ENCODE data around the gene BSPRY. TPM values are rescaled to one million over a fixed set of nuclear protein-coding genes. Genes with fewer than 3 reads are reported as not detected.
"Not testable (repeated sequence)": the region's sequence is repeated elsewhere in the genome, so short reads cannot be mapped to it uniquely, and the experiment has no call there.

Gene BSPRY
- total and polyA plus RNA-seq, 3 experiments from 2014 or later, result 0.55 to 1.8 (median 1.4) TPM

DNA sequence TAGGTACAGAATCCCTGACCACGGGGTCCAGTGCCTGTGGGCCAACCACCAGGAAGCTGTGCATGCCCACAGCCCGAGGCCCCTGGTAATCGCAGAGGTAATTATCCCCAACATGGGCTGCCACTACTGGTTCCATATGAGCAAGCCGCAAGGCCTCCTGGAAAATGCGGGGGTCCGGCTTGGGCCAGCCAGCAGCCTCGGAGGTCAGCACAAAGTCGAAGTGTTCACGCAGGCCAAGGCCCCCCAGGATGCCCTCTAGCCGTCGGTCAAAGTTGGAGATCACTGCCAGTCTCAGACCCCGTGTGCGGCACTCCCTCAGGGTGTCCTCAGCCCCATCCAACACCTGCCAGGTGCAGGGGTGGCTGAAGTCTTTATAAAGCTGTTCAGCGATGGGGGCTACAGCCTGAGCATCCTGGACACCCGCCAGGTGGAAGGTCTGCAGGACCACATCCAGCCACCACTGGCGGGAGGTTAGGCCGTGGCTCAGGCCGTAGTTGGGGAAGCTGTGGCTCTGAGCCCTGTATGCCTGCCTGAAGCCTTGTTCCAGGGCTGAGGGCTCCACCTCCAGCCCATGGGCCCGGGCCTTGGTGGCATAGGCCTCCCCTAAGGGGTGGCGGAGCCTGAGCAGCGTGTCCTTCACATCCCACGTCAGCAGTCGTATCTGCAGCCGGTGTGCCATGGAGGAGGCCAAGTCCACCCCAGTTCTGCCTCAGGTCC lies 24.5 kb downstream of the BSPRY start:
- Histone ChIP-seq H3K27me3 (ENCODE audit: insufficient read depth, low read length, poor library complexity, severe bottlenecking) (no peaks in the 10 kb centered on the region), H3K4me3 (ENCODE audit: low read length) (no peak overlapping the region), H3K4me1 (ENCODE audit: insufficient read depth, low read length) (peaks cover 9% of the 10 kb centered on the region), H3K36me3 (ENCODE audit: insufficient read depth, low read length) (no peaks in the 10 kb centered on the region), H3K27ac (ENCODE audit: low read depth, low read length) (no peak overlapping the region), H3K9me3 (ENCODE audit: low read length) (no peaks in the 10 kb centered on the region)
- ChIA-PET POLR2A (no interaction called here), CTCF (no interaction called here)
- Mint-ChIP-seq H3K9me3 (no peaks in the 10 kb centered on the region), H3K36me3 (peaks cover 0 to 30% (median 0%) of the 10 kb centered on the region in 3 donors), H3K4me1 (peaks cover 9 to 21% (median 16%) of the 10 kb centered on the region in 3 donors), H3K4me3 (peak overlapping the region in 1 of 7 donors; percentile 89), H3K27me3 (no peaks in the 10 kb centered on the region), H3K27ac (peak overlapping the region in 2 of 8 donors; percentile 6 to 43)
- DNase-seq, result no peak

DNA sequence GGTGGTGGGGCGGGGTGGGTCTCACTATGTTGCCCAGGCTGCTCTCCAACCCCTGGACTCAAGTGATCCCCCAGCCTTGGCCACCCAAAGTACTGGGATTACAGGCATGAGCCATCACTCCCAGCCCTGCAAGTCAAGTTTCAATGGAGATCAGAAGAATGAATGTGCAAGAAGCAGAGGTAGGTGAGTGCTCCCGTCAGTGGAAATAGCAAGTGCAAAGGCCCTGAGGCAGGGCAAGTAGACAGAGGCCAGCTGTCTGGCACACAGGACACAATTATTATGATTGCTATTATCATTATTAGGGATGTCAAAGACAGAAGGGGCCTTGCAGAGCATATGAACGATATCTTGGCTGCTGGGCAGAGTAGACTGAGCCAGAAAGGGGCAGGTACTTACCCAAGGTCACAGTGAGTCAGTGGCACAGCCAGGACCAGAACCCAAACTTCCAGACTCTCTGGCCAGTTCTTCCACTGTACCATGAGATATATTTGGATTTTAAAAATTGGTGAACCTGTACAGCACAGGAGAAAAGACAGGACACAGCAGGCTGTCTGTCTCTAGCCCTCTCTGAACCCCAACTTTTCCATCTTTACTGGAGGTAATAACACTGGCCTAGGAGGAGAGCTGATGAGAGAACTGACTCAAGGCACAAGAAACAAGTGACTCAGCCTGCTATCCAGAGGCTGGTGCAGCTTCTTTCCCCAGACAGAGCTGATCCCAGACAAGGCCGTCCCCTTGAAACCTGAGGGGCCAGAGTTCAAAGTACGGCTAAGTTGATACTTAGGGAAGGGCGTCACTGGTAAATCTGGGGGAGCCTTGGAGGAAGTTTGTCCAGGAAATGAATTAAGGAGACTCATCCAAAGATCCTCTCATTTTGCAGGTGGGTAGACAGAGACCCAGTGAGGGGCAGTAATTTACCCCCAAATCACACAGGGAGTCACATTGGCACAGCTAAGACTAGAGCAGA lies 26.0 kb downstream of the BSPRY start:
- peaks cover 0 to 30% (median 0%) of the 10 kb centered on the region in 3 donors for H3K36me3 Mint-ChIP-seq
- Histone ChIP-seq H3K36me3 (ENCODE audit: insufficient read depth, low read length) (no peaks in the 10 kb centered on the region), H3K27me3 (ENCODE audit: insufficient read depth, low read length, poor library complexity, severe bottlenecking) (no peaks in the 10 kb centered on the region), H3K9me3 (ENCODE audit: low read length) (no peaks in the 10 kb centered on the region), H3K4me1 (ENCODE audit: insufficient read depth, low read length) (peaks cover 9% of the 10 kb centered on the region), H3K27ac (ENCODE audit: low read depth, low read length) (no peak overlapping the region), H3K4me3 (ENCODE audit: low read length) (peak overlapping the region; percentile 39)
- POLR2A ChIA-PET, result no interaction called here
- CTCF ChIA-PET, result interaction anchor here (0.9 to 2.2 kb wide), 4 partner anchors 14 to 31 kb away, joined by 3 to 7 read pairs (median 4); partner anchors contain the start of gene ALAD
- H3K27me3 Mint-ChIP-seq, result no peaks in the 10 kb centered on the region
- H3K4me3 Mint-ChIP-seq, result peak overlapping the region; percentile 79 to 93 (median 89)
- H3K27ac Mint-ChIP-seq, result peak overlapping the region; percentile 54 to 90 (median 82)
- H3K4me1 Mint-ChIP-seq, result peaks cover 9 to 21% (median 16%) of the 10 kb centered on the region in 3 donors
- no peak for DNase-seq
- H3K9me3 Mint-ChIP-seq, result no peaks in the 10 kb centered on the region

DNA sequence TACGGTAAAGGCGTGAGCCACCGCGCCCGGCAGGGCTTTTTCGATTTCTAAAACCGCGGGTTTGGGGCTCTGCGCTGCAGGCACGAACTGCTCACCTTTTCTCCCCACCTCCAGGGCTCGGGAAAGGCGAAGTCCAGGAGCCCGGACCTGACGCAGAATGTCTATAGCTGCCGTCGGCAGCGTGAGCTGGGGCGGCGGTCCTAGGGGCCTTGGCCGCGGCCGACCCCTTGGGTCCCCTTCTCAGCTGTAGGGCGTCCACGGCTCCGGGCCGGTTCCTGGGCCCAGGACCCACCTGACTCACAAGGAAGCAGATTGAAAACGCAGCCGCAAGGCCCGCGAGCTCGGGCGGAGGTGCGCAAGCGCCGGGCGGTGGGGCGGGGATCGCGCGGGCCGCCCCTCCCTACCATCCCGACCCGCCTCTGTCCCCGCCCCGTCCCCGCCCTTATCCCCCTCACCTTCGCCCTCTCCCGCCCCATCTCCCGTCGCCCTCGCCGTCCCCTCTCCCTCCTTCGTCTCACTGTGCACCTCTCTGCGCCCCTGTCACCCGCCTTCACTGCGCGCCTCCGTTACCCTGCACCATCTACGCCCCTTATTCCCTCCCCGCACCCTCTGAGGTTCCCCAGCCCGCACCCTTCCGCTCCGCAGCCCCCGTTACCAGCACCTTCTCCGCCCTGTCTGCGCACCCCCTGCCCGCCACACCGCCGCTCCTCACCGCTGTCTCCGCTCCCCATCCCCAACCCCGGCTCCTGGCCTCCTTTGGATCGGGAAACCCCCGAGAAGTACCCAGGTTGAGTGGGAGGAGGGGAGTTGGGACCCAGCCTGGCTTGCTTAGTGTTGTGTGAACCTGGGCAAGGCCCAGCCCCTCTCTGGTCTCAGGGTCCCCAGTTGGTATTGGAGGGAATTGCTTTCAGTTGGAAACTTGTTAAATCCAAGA lies 27.6 kb downstream of the BSPRY start, which contains the start of gene HDHD3:
TSS of gene HDHD3 (minus strand) at position 353 of the 934 bp plus-strand sequence. CDS start 2,632 bp downstream, outside the sequence.
- ChIA-PET CTCF (interaction anchor here (0.8 to 2.2 kb wide), 5 partner anchors 24 to 102 kb away, joined by 3 to 7 read pairs (median 3); partner anchors contain the start of genes ALAD and CDC26), POLR2A (interaction anchor here (0.7 to 1.0 kb wide), 4 partner anchors 10 to 87 kb away, joined by 3 to 12 read pairs (median 4); partner anchors contain the start of genes C9orf43 and POLE3)
- peak within 1 kb of the TSS; percentile 69 for H3K27ac ChIP-seq (ENCODE audit: low read depth, low read length)
- Mint-ChIP-seq H3K4me3 (peak within 1 kb of the TSS; percentile 87 to 93 (median 89)), H3K27me3 (no peaks in the 10 kb centered on the region), H3K27ac (peak within 1 kb of the TSS; percentile 80 to 97 (median 88)), H3K36me3 (peaks cover 0 to 30% (median 0%) of the 10 kb centered on the region in 3 donors), H3K9me3 (no peaks in the 10 kb centered on the region), H3K4me1 (peaks cover 9 to 25% (median 16%) of the 10 kb centered on the region in 3 donors)
- peak within 1 kb of the TSS; percentile 73 for H3K4me3 ChIP-seq (ENCODE audit: low read length)
- no peaks in the 10 kb centered on the region for H3K36me3 ChIP-seq (ENCODE audit: insufficient read depth, low read length)
- H3K27me3 ChIP-seq (ENCODE audit: insufficient read depth, low read length, poor library complexity, severe bottlenecking), result no peaks in the 10 kb centered on the region
- no peaks in the 10 kb centered on the region for H3K9me3 ChIP-seq (ENCODE audit: low read length)
- peak; percentile 71 to 86 (median 76) for DNase-seq
- peaks cover 9% of the 10 kb centered on the region for H3K4me1 ChIP-seq (ENCODE audit: insufficient read depth, low read length)

DNA sequence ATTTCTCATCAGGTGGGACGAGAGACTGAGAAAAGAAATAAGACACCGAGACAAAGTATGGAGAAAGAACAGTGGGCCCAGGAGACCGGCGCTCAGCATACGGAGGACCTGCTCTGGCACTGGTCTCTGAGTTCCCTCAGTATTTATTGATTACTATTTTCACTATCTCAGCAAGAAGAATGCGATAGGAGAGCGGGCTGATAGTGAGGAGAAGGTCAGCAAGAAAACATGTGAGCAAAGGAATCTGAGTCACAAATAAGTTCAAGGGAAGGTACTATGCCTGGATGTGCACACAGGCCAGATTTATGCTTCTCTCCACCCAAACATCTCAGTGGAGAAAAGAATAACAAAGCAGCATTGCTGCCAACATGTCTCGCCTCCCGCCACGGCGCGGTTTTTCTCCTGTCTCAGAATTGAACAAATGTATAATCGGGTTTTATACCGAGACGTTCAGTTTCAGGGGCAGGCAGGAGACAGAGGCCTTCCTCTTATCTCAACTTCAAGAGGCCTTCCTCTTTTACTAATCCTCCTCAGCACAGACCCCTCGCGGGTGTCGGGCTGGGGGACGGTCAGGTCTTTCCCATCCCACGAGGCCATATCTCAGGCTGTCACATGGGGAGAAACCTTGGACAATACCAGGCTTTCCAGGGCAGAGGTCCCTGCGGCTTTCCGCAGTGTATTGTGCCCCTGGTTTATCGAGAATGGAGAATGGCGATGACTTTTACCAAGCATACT lies 29.9 kb downstream of the BSPRY start:
- H3K9me3 Mint-ChIP-seq; CTCF ChIA-PET; H3K27ac ChIP-seq (ENCODE audit: low read depth, low read length); H3K27me3 Mint-ChIP-seq; H3K4me1 ChIP-seq (ENCODE audit: insufficient read depth, low read length); H3K27me3 ChIP-seq (ENCODE audit: insufficient read depth, low read length, poor library complexity, severe bottlenecking); H3K9me3 ChIP-seq (ENCODE audit: low read length); H3K36me3 ChIP-seq (ENCODE audit: insufficient read depth, low read length); DNase-seq; H3K4me3 ChIP-seq (ENCODE audit: low read length): not testable (repeated sequence)
- peaks cover 0 to 14% (median 0%) of the 10 kb centered on the region in 3 donors for H3K36me3 Mint-ChIP-seq
- H3K4me1 Mint-ChIP-seq, result peaks cover 9 to 25% (median 16%) of the 10 kb centered on the region in 3 donors
- POLR2A ChIA-PET, result interaction anchor here (0.5 kb wide), 1 partner anchor 9 kb away, joined by 3 read pairs; no protein-coding TSS in a partner anchor
- H3K4me3 Mint-ChIP-seq, result peak overlapping the region in 2 of 7 donors; percentile 61
- H3K27ac Mint-ChIP-seq, result peak overlapping the region in 4 of 8 donors; percentile 2 to 63 (median 26)

DNA sequence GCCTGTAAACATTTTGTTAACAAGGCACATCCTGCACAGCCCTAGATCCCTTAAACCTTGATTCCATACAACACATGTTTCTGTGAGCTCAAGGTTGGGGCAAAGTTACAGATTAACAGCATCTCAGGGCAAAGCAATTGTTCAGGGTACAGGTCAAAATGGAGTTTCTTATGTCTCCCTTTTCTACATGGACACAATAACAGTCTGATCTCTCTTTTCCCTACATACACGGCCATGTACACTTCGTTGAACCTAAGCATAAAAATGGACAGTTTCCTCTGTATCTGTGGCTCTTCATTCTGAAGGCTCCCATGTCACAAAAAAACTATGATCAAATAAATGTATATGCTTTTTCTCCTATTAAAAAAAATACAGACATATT lies 30.5 kb downstream of the BSPRY start:
- H3K27ac ChIP-seq (ENCODE audit: low read depth, low read length); H3K36me3 ChIP-seq (ENCODE audit: insufficient read depth, low read length); H3K36me3 Mint-ChIP-seq; DNase-seq; H3K4me3 ChIP-seq (ENCODE audit: low read length); H3K4me1 ChIP-seq (ENCODE audit: insufficient read depth, low read length); CTCF ChIA-PET; H3K27me3 Mint-ChIP-seq; H3K9me3 Mint-ChIP-seq; H3K27me3 ChIP-seq (ENCODE audit: insufficient read depth, low read length, poor library complexity, severe bottlenecking); H3K9me3 ChIP-seq (ENCODE audit: low read length): not testable (repeated sequence)
- Mint-ChIP-seq H3K4me1 (peaks cover 9 to 21% (median 10%) of the 10 kb centered on the region in 3 donors), H3K4me3 (peak overlapping the region in 1 of 7 donors; percentile 61), H3K27ac (peak overlapping the region in 4 of 8 donors; percentile 2 to 41 (median 20))
- POLR2A ChIA-PET, result interaction anchor here (0.5 kb wide), 1 partner anchor 10 kb away, joined by 3 read pairs; no protein-coding TSS in a partner anchor

DNA sequence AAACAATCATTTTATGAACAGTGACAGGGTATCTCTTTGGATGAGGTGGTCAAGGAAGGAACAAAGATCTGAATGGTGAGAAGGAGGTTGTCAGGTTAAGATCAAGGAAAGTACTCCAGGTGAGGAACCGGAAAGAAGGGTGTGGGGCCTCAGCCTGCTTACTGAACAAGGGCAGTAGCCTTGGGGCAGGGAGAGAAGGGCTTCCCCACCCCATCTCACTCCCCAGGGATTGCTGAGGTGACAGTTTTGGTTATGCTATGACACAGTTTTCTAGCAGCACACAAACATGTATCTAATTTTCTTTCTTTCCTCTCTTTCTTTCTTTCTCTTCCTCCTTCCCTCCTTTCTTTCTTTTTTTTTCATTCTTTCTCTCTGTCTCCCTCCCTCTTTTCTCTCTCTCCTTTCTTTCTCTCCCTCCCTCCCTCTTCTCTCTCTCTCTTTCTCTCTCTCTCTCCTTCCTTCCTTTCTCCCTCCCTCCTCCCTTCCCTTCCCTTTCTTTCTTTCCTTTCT lies 31.6 kb downstream of the BSPRY start:
- CTCF ChIA-PET, result no interaction called here
- peak overlapping the region in 3 of 8 donors; percentile 13 to 21 (median 17) for H3K27ac Mint-ChIP-seq

More for the DNA sequence above, 31.6 kb downstream of the BSPRY start:
- H3K36me3 Mint-ChIP-seq, result peaks cover 0 to 6% (median 0%) of the 10 kb centered on the region in 3 donors
- H3K27ac ChIP-seq (ENCODE audit: low read depth, low read length), result no peak overlapping the region
- H3K4me1 Mint-ChIP-seq, result peaks cover 0 to 10% (median 0%) of the 10 kb centered on the region in 3 donors
- no peaks in the 10 kb centered on the region for H3K27me3 Mint-ChIP-seq
- DNase-seq, result no peak
- H3K9me3 ChIP-seq (ENCODE audit: low read length), result no peaks in the 10 kb centered on the region
- POLR2A ChIA-PET, result no interaction called here
- H3K36me3 ChIP-seq (ENCODE audit: insufficient read depth, low read length), result no peaks in the 10 kb centered on the region
- H3K4me3 ChIP-seq (ENCODE audit: low read length), result no peak overlapping the region
- H3K4me1 ChIP-seq (ENCODE audit: insufficient read depth, low read length), result peaks cover under 1% of the 10 kb centered on the region
- H3K4me3 Mint-ChIP-seq, result peak overlapping the region in 1 of 7 donors; percentile 78
- H3K9me3 Mint-ChIP-seq, result no peaks in the 10 kb centered on the region
- H3K27me3 ChIP-seq (ENCODE audit: insufficient read depth, low read length, poor library complexity, severe bottlenecking), result no peaks in the 10 kb centered on the region
